Measurements from ENCODE around the gene FOXO3.

The FOXO3 gene

GRCh38 chr6:108574457-108575141 lies 13.9 kb downstream of the FOXO3 start:
- Histone ChIP-seq H3K79me2 (ENCODE audit: low read length) (no peaks in the 10 kb centered on the region), H4K20me1 (ENCODE audit: insufficient read depth, low read length) (peaks cover under 1% of the 10 kb centered on the region; the same call in 1 of the 2 replicates), H3K4me3 (ENCODE audit: low read length) (no peak overlapping the region)

GRCh38 chr6:108575905-108576494 lies 15.3 kb downstream of the FOXO3 start:
- TF ChIP-seq EZH2phosphoT487 (IDR thresholded peaks at IDR 0.05; ENCODE audit: low read depth) = no peak
- TF ChIP-seq CTCF (IDR thresholded peaks at IDR 0.05; ENCODE audit: low read depth, low read length) = no peak
- no peaks in the 10 kb centered on the region; the same call in 1 of the 2 replicates for H4K20me1 ChIP-seq (ENCODE audit: insufficient read depth, low read length)
- H3K4me3 ChIP-seq (ENCODE audit: low read length) = no peak overlapping the region
- H3K27me3 ChIP-seq (ENCODE audit: low read depth, low read length) = no peaks in the 10 kb centered on the region
- H2AFZ ChIP-seq (ENCODE audit: low read depth, low read length) = no peak overlapping the region
- no peak overlapping the region for H3K27ac ChIP-seq (ENCODE audit: low read length)
- H3K79me2 ChIP-seq (ENCODE audit: low read length) = no peaks in the 10 kb centered on the region
- H3K9me3 ChIP-seq (ENCODE audit: insufficient read depth, low read length) = no peaks in the 10 kb centered on the region
- no peak overlapping the region for H3K9ac ChIP-seq (ENCODE audit: low read length)
- H3K4me1 ChIP-seq (ENCODE audit: low read length) = no peaks in the 10 kb centered on the region
- no peak overlapping the region for H3K4me2 ChIP-seq (ENCODE audit: low read length)
- no peaks in the 10 kb centered on the region for H3K36me3 ChIP-seq (replicated peaks; ENCODE audit: low read depth, low read length)

More at GRCh38 chr6:108574457-108575141, 13.9 kb downstream of the FOXO3 start:
- no peaks in the 10 kb centered on the region for H3K36me3 ChIP-seq (replicated peaks; ENCODE audit: low read depth, low read length)
- no peaks in the 10 kb centered on the region for H3K27me3 ChIP-seq (ENCODE audit: low read depth, low read length)
- no peak for TF ChIP-seq CTCF (IDR thresholded peaks at IDR 0.05; ENCODE audit: low read depth, low read length)
- no peak for TF ChIP-seq EZH2phosphoT487 (IDR thresholded peaks at IDR 0.05; ENCODE audit: low read depth)
- no peak overlapping the region for H3K27ac ChIP-seq (ENCODE audit: low read length)
- no peaks in the 10 kb centered on the region for H3K9me3 ChIP-seq (ENCODE audit: insufficient read depth, low read length)
- H3K4me1 ChIP-seq (ENCODE audit: low read length) = no peaks in the 10 kb centered on the region
- no peak overlapping the region for H3K9ac ChIP-seq (ENCODE audit: low read length)
- no peak overlapping the region for H2AFZ ChIP-seq (ENCODE audit: low read depth, low read length)
- no peak overlapping the region for H3K4me2 ChIP-seq (ENCODE audit: low read length)

GRCh38 chr6:108576709-108577108 lies 16.0 kb downstream of the FOXO3 start:
- no peaks in the 10 kb centered on the region for H3K4me1 ChIP-seq (ENCODE audit: low read length)
- H3K27me3 ChIP-seq (ENCODE audit: low read depth, low read length) = no peaks in the 10 kb centered on the region
- no peak for TF ChIP-seq EZH2phosphoT487 (IDR thresholded peaks at IDR 0.05; ENCODE audit: low read depth)
- TF ChIP-seq CTCF (IDR thresholded peaks at IDR 0.05; ENCODE audit: low read depth, low read length) = no peak
- no peak overlapping the region for H3K9ac ChIP-seq (ENCODE audit: low read length)
- no peak overlapping the region for H3K4me2 ChIP-seq (ENCODE audit: low read length)
- no peaks in the 10 kb centered on the region for H3K9me3 ChIP-seq (ENCODE audit: insufficient read depth, low read length)
- no peak overlapping the region for H3K4me3 ChIP-seq (ENCODE audit: low read length)
- H3K36me3 ChIP-seq (replicated peaks; ENCODE audit: low read depth, low read length) = no peaks in the 10 kb centered on the region
- no peak overlapping the region for H2AFZ ChIP-seq (ENCODE audit: low read depth, low read length)
- H4K20me1 ChIP-seq (ENCODE audit: insufficient read depth, low read length) = no peaks in the 10 kb centered on the region
- no peaks in the 10 kb centered on the region for H3K79me2 ChIP-seq (ENCODE audit: low read length)
- H3K27ac ChIP-seq (ENCODE audit: low read length) = no peak overlapping the region

GRCh38 chr6:108578166-108578565 lies 17.4 kb downstream of the FOXO3 start:
- Histone ChIP-seq H3K36me3 (replicated peaks; ENCODE audit: low read depth, low read length) (no peaks in the 10 kb centered on the region), H3K9me3 (ENCODE audit: insufficient read depth, low read length) (no peaks in the 10 kb centered on the region), H3K79me2 (ENCODE audit: low read length) (no peaks in the 10 kb centered on the region), H3K4me2 (ENCODE audit: low read length) (no peak overlapping the region), H3K4me1 (ENCODE audit: low read length) (no peaks in the 10 kb centered on the region), H3K27me3 (ENCODE audit: low read depth, low read length) (no peaks in the 10 kb centered on the region), H3K27ac (ENCODE audit: low read length) (no peak overlapping the region), H4K20me1 (ENCODE audit: insufficient read depth, low read length) (no peaks in the 10 kb centered on the region), H3K4me3 (ENCODE audit: low read length) (no peak overlapping the region), H2AFZ (ENCODE audit: low read depth, low read length) (no peak overlapping the region), H3K9ac (ENCODE audit: low read length) (no peak overlapping the region)
- no peak for TF ChIP-seq EZH2phosphoT487 (IDR thresholded peaks at IDR 0.05; ENCODE audit: low read depth)
- no peak for TF ChIP-seq CTCF (IDR thresholded peaks at IDR 0.05; ENCODE audit: low read depth, low read length)

All from OCI-LY3 (cell line).